Measurements from ENCODE around the gene HOXD1.

HOXD1 gene

DNA sequence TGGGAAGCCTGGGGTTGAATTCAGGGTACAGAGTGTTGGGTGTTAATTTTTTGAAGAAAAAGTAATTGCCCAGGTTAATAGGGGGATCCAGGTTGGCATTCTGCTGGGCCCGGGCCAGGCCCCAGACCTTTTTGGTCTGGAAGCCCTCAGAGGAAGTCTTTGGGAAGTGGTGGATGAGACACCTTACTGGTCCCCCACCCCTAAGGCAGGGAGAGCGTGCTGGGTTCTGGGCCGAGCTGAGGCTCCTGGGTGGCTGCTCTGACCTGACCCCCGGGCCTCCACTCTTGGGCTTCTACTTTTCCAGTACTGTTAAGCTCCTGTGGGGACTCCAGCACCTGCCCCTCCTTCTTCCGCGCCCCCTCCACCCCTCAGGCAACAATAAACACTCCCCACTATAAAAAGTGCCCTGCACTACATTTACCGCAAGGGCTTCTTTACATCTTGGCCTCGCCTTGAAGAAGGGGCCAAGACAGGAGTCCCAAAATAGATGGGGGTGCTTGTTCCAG, 32.1 kb upstream of the HOXD1 start:
- Histone ChIP-seq H3K4me1 (ENCODE audit: insufficient read depth, low read length) (no peaks in the 10 kb centered on the region), H3K27me3 (ENCODE audit: insufficient read depth, low read length) (peaks cover 100% of the 10 kb centered on the region), H3K27ac (ENCODE audit: low read length) (no peak overlapping the region), H3K4me3 (ENCODE audit: low read length) (no peak overlapping the region), H3K36me3 (ENCODE audit: insufficient read depth, low read depth, low read length) (no peaks in the 10 kb centered on the region), H3K9me3 (ENCODE audit: insufficient read depth, low read depth, low read length) (no peaks in the 10 kb centered on the region; the same call in 1 of the 2 replicates), H3K9ac (ENCODE audit: low read depth, low read length) (no peak overlapping the region)

DNA sequence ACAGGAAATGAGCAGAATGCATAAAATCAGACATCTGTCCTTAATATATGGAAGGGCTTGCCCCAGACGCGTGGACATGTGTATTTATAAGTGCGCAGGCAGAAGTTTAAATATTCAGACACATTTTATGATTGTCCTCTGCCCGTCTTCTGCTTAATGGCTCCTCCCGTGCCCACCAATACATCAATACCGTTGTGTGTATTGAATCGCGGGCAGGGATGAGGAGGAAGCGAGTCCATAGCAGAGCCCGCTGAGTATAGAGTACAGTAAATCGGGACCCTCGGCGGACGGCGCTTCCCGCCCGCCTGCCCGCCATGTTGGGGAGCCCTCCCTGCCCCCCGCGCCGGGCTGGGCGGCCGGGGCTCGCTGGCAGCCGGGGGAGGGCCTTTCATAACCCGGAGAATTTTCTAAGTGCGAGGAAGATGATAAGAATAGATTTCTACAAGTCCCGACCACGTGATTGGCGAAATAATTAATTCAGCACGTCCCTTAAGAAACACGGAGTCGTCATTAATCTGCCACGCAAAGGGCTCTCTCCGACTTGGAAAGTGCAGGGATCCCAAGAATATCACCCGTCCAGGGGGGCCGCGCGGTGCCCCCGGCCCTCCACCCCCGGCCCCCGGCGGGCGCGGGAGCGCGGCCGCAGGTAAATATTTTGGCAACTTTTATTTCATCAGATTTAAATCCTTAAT, 31.5 kb upstream of the HOXD1 start, which contains the start of gene HOXD3:
Gene HOXD3 (plus strand): TSS at position 501 of the 692 bp plus-strand sequence. CDS start 11,808 bp downstream, outside the sequence.
- no peaks in the 10 kb centered on the region for H3K36me3 ChIP-seq (ENCODE audit: insufficient read depth, low read depth, low read length)
- peaks cover 5% of the 10 kb centered on the region; the same call in 1 of the 2 replicates for H3K9me3 ChIP-seq (ENCODE audit: insufficient read depth, low read depth, low read length)
- no peak within 1 kb of the TSS for H3K27ac ChIP-seq (ENCODE audit: low read length)
- H3K4me1 ChIP-seq (ENCODE audit: insufficient read depth, low read length): no peaks in the 10 kb centered on the region
- H3K4me3 ChIP-seq (ENCODE audit: low read length): no peak within 1 kb of the TSS
- H3K9ac ChIP-seq (ENCODE audit: low read depth, low read length): no peak within 1 kb of the TSS
- peaks cover 100% of the 10 kb centered on the region for H3K27me3 ChIP-seq (ENCODE audit: insufficient read depth, low read length)

- no peak overlapping the region for H3K4me3 ChIP-seq (ENCODE audit: low read length)
- H3K36me3 ChIP-seq (ENCODE audit: insufficient read depth, low read depth, low read length): no peaks in the 10 kb centered on the region
- H3K9me3 ChIP-seq (ENCODE audit: insufficient read depth, low read depth, low read length): peaks cover 6% of the 10 kb centered on the region; the same call in 1 of the 2 replicates
- no peak overlapping the region for H3K9ac ChIP-seq (ENCODE audit: low read depth, low read length)
- no peak overlapping the region for H3K27ac ChIP-seq (ENCODE audit: low read length)
- no peaks in the 10 kb centered on the region for H3K4me1 ChIP-seq (ENCODE audit: insufficient read depth, low read length)
- peaks cover 100% of the 10 kb centered on the region for H3K27me3 ChIP-seq (ENCODE audit: insufficient read depth, low read length)
Measured at GRCh38 chr2:176157499-176158185, 30.8 kb upstream of the HOXD1 start.

DNA sequence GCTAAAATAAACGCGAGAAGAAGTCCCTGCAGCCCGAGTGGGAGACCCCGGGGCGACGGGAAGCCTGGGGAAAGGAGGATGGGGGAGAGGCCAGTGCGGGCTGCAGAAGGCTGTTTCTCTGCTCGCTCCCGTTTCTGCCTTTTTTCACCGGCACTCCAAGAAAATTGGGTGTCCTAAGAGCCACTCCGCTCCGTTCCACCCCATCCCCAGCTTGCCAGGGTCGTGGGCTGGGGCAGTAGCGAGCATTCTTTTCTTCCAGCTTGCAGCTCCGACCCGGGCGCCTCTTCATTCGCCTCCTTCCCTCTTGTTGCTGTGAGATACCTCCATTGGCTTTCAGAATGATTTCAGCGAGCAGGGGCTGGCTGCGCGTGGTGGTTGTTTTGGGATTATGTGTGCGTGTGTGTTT, 30.3 kb upstream of the HOXD1 start:
- H3K4me3 ChIP-seq (ENCODE audit: low read length): no peak overlapping the region
- no peaks in the 10 kb centered on the region for H3K36me3 ChIP-seq (ENCODE audit: insufficient read depth, low read depth, low read length)
- H3K4me1 ChIP-seq (ENCODE audit: insufficient read depth, low read length): no peaks in the 10 kb centered on the region
- no peak overlapping the region for H3K27ac ChIP-seq (ENCODE audit: low read length)
- H3K9ac ChIP-seq (ENCODE audit: low read depth, low read length): no peak overlapping the region
- peaks cover 100% of the 10 kb centered on the region for H3K27me3 ChIP-seq (ENCODE audit: insufficient read depth, low read length)
- peaks cover 6% of the 10 kb centered on the region; the same call in 1 of the 2 replicates for H3K9me3 ChIP-seq (ENCODE audit: insufficient read depth, low read depth, low read length)

GRCh38 chr2:176158855-176159662, 29.4 kb upstream of the HOXD1 start:
- Histone ChIP-seq H3K27me3 (ENCODE audit: insufficient read depth, low read length) (peaks cover 100% of the 10 kb centered on the region), H3K4me3 (ENCODE audit: low read length) (no peak overlapping the region), H3K4me1 (ENCODE audit: insufficient read depth, low read length) (no peaks in the 10 kb centered on the region), H3K27ac (ENCODE audit: low read length) (no peak overlapping the region), H3K36me3 (ENCODE audit: insufficient read depth, low read depth, low read length) (no peaks in the 10 kb centered on the region), H3K9me3 (ENCODE audit: insufficient read depth, low read depth, low read length) (peaks cover 6% of the 10 kb centered on the region; the same call in 1 of the 2 replicates), H3K9ac (ENCODE audit: low read depth, low read length) (no peak overlapping the region)

GRCh38 chr2:176159663-176160250, 28.7 kb upstream of the HOXD1 start:
- Histone ChIP-seq H3K27ac (ENCODE audit: low read length) (no peak overlapping the region), H3K9me3 (ENCODE audit: insufficient read depth, low read depth, low read length) (peaks cover 10% of the 10 kb centered on the region; the same call in 1 of the 2 replicates), H3K27me3 (ENCODE audit: insufficient read depth, low read length) (peaks cover 100% of the 10 kb centered on the region), H3K4me1 (ENCODE audit: insufficient read depth, low read length) (no peaks in the 10 kb centered on the region), H3K9ac (ENCODE audit: low read depth, low read length) (no peak overlapping the region), H3K36me3 (ENCODE audit: insufficient read depth, low read depth, low read length) (no peaks in the 10 kb centered on the region), H3K4me3 (ENCODE audit: low read length) (no peak overlapping the region)

GRCh38 chr2:176160251-176160985, 28.1 kb upstream of the HOXD1 start:
- H3K27ac ChIP-seq (ENCODE audit: low read length): no peak overlapping the region
- H3K36me3 ChIP-seq (ENCODE audit: insufficient read depth, low read depth, low read length): no peaks in the 10 kb centered on the region
- H3K4me1 ChIP-seq (ENCODE audit: insufficient read depth, low read length): no peaks in the 10 kb centered on the region
- peaks cover 10% of the 10 kb centered on the region; the same call in 1 of the 2 replicates for H3K9me3 ChIP-seq (ENCODE audit: insufficient read depth, low read depth, low read length)
- H3K9ac ChIP-seq (ENCODE audit: low read depth, low read length): no peak overlapping the region
- no peak overlapping the region for H3K4me3 ChIP-seq (ENCODE audit: low read length)
- peaks cover 100% of the 10 kb centered on the region for H3K27me3 ChIP-seq (ENCODE audit: insufficient read depth, low read length)

DNA sequence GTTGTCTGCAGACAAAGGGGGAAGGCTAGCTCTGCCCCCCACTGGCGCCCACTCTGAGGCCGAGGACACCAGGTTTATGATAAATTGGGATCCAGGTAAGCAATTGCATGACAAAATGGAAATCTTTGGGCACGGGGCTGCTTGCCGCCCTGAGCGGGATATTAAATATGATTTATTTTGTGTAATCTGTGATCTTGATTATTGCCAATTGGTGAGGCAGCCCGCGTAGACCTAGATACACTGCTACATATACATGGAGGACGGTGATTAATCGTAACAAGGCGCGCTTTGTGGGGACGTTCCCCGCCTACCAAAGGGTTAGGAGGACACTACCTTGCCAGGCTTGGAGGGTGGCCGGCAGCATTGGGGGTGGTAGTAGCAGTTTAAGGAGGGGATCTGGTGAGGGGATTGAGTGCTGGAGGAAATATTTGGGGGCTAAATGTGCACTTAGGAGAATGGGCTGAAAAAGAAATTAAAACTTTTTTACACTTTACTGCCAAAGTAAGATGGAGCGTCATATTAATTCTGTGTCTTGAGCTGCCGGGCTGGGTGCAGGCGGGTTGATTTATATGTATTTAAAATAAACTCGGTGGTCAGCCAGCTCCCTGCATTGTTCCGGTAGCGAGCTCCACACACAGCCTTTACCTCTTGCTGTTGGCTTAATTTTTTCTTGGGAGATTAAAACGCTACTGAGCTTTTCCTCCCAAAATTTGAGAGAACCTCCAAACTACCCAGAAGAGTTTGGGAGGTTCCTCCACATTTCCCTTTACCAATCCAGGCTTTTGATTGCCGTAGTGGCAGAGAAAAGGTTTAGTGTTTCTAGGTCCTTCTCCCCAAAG, 27.3 kb upstream of the HOXD1 start:
- Histone ChIP-seq H3K9ac (ENCODE audit: low read depth, low read length) (no peak overlapping the region), H3K9me3 (ENCODE audit: insufficient read depth, low read depth, low read length) (peaks cover 10% of the 10 kb centered on the region; the same call in 1 of the 2 replicates), H3K36me3 (ENCODE audit: insufficient read depth, low read depth, low read length) (no peaks in the 10 kb centered on the region), H3K27ac (ENCODE audit: low read length) (no peak overlapping the region), H3K4me1 (ENCODE audit: insufficient read depth, low read length) (no peaks in the 10 kb centered on the region), H3K4me3 (ENCODE audit: low read length) (no peak overlapping the region), H3K27me3 (ENCODE audit: insufficient read depth, low read length) (peaks cover 100% of the 10 kb centered on the region)

- Histone ChIP-seq H3K9me3 (ENCODE audit: insufficient read depth, low read depth, low read length) (peaks cover 10% of the 10 kb centered on the region; the same call in 1 of the 2 replicates), H3K27me3 (ENCODE audit: insufficient read depth, low read length) (peaks cover 100% of the 10 kb centered on the region), H3K9ac (ENCODE audit: low read depth, low read length) (no peak overlapping the region), H3K36me3 (ENCODE audit: insufficient read depth, low read depth, low read length) (no peaks in the 10 kb centered on the region), H3K4me3 (ENCODE audit: low read length) (no peak overlapping the region), H3K27ac (ENCODE audit: low read length) (no peak overlapping the region), H3K4me1 (ENCODE audit: insufficient read depth, low read length) (no peaks in the 10 kb centered on the region)
Measured at GRCh38 chr2:176161825-176162626, 26.4 kb upstream of the HOXD1 start.

All from iPS-20b (cell line).